ENCODE measurements around the gene DDX42. TPM values are rescaled to one million over a fixed set of nuclear protein-coding genes. Genes with fewer than 3 reads are reported as not detected.

Gene DDX42
- total RNA-seq, 5 donors from 2014 or later (not counting 1 experiment from before 2014, with no cell fraction given), result 110 to 141 (median 123) TPM

Other genes starting within 250 kb of the DDX42 start
- gene DCAF7, start 223.7 kb upstream of the DDX42 start, total RNA-seq, result 10 to 100 TPM; 39.5 to 84.4 (median 74.8) TPM
- 10 to 100 TPM; 10.9 to 20.5 (median 18.8) TPM for gene TACO1, start 173.3 kb upstream of the DDX42 start, total RNA-seq
- 10 to 100 TPM; 71.0 to 91.1 (median 85.4) TPM for gene MAP3K3, start 151.8 kb upstream of the DDX42 start, total RNA-seq
- gene LIMD2, start 74.0 kb upstream of the DDX42 start, total RNA-seq, result 100 to 1,000 TPM; 534 to 851 (median 767) TPM
- gene STRADA, start 32.4 kb upstream of the DDX42 start, total RNA-seq, result 10 to 100 TPM; 46.9 to 58.8 (median 48.6) TPM
- 10 to 100 TPM; 25.4 to 37.0 (median 33.0) TPM for gene CCDC47, start 573 bp upstream of the DDX42 start, total RNA-seq
- gene PSMC5, start 53.3 kb downstream of the DDX42 start, total RNA-seq, result 100 to 1,000 TPM in 3 of 5 donors, 10 to 100 TPM in 2; 83.9 to 114 (median 107) TPM
- gene FTSJ3, start 53.5 kb downstream of the DDX42 start, total RNA-seq, result 10 to 100 TPM; 39.4 to 64.9 (median 53.3) TPM
- gene SMARCD2, start 68.5 kb downstream of the DDX42 start, total RNA-seq, result 100 to 1,000 TPM in 4 of 5 donors, 10 to 100 TPM in 1; 94.9 to 129 (median 121) TPM
- not detected for gene CSH2, start 99.5 kb downstream of the DDX42 start, total RNA-seq
- gene GH2, start 107.8 kb downstream of the DDX42 start, total RNA-seq, result not detected
- gene CSH1, start 122.4 kb downstream of the DDX42 start, total RNA-seq, result not detected
- gene CSHL1, start 137.1 kb downstream of the DDX42 start, total RNA-seq, result not detected
- not detected for gene GH1, start 144.7 kb downstream of the DDX42 start, total RNA-seq
- 10 to 100 TPM; 13.4 to 53.1 (median 27.7) TPM for gene CD79B, start 158.2 kb downstream of the DDX42 start, total RNA-seq
- under 1 TPM in 3 of 5 donors, not detected in 2; 0.13 to 0.18 (median 0.13) TPM for gene SCN4A, start 198.7 kb downstream of the DDX42 start, total RNA-seq
- gene PRR29, start 224.2 kb downstream of the DDX42 start, total RNA-seq, result 1 to 10 TPM in 3 of 5 donors, under 1 TPM in 2; 0.50 to 1.9 (median 1.1) TPM
- 100 to 1,000 TPM in 3 of 5 donors, 10 to 100 TPM in 2; 69.6 to 132 (median 116) TPM for gene ICAM2, start 246.5 kb downstream of the DDX42 start, total RNA-seq